ENCODE data around the gene NUDT16.

The NUDT16 gene

GRCh38 chr3:131387796-131388489 lies 6.4 kb downstream of the NUDT16 start:
- Histone ChIP-seq H3K4me1 (ENCODE audit: control insufficient read depth, insufficient read depth, low read length) (no peaks in the 10 kb centered on the region), H3K36me3 (ENCODE audit: control insufficient read depth, insufficient read depth, low read length) (peaks cover 25% of the 10 kb centered on the region), H3K27me3 (ENCODE audit: control insufficient read depth, insufficient read depth, low read length) (no peaks in the 10 kb centered on the region), H3K4me3 (ENCODE audit: low read depth, low read length) (no peak overlapping the region), H3K9ac (ENCODE audit: low read depth, low read length) (no peak overlapping the region), H3K9me3 (ENCODE audit: control insufficient read depth, insufficient read depth, low read length) (no peaks in the 10 kb centered on the region), H3K27ac (ENCODE audit: low read depth, low read length) (no peak overlapping the region)

GRCh38 chr3:131388490-131388799 lies 6.9 kb downstream of the NUDT16 start:
- no peak overlapping the region for H3K9ac ChIP-seq (ENCODE audit: low read depth, low read length)
- H3K4me3 ChIP-seq (ENCODE audit: low read depth, low read length), result no peak overlapping the region
- H3K27me3 ChIP-seq (ENCODE audit: control insufficient read depth, insufficient read depth, low read length), result no peaks in the 10 kb centered on the region
- no peaks in the 10 kb centered on the region for H3K4me1 ChIP-seq (ENCODE audit: control insufficient read depth, insufficient read depth, low read length)
- H3K27ac ChIP-seq (ENCODE audit: low read depth, low read length), result no peak overlapping the region
- H3K9me3 ChIP-seq (ENCODE audit: control insufficient read depth, insufficient read depth, low read length), result no peaks in the 10 kb centered on the region
- peaks cover 21% of the 10 kb centered on the region for H3K36me3 ChIP-seq (ENCODE audit: control insufficient read depth, insufficient read depth, low read length)

DNA sequence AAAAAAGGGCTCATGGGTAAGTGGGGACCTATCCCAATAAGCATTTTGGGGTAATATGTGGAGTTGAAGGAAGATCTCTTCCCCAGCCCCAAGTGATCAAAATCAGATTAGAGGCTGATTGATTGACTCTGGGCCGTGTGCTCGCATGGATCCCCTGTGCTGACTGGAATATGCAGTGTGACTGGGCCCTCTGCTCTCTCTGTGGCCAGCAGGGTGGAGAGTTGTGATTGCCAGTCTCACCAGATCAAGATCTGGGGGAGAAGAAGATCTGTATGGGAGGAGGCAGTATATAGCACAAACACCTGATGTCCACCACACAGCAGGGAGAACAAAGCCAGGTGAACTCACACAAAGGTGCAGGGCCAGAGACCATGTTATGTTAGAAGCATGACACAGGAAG lies 8.8 kb downstream of the NUDT16 start:
- Histone ChIP-seq H3K27me3 (ENCODE audit: control insufficient read depth, insufficient read depth, low read length) (no peaks in the 10 kb centered on the region), H3K36me3 (ENCODE audit: control insufficient read depth, insufficient read depth, low read length) (peaks cover 11% of the 10 kb centered on the region), H3K9ac (ENCODE audit: low read depth, low read length) (no peak overlapping the region), H3K4me3 (ENCODE audit: low read depth, low read length) (no peak overlapping the region), H3K4me1 (ENCODE audit: control insufficient read depth, insufficient read depth, low read length) (no peaks in the 10 kb centered on the region), H3K9me3 (ENCODE audit: control insufficient read depth, insufficient read depth, low read length) (no peaks in the 10 kb centered on the region), H3K27ac (ENCODE audit: low read depth, low read length) (no peak overlapping the region)

DNA sequence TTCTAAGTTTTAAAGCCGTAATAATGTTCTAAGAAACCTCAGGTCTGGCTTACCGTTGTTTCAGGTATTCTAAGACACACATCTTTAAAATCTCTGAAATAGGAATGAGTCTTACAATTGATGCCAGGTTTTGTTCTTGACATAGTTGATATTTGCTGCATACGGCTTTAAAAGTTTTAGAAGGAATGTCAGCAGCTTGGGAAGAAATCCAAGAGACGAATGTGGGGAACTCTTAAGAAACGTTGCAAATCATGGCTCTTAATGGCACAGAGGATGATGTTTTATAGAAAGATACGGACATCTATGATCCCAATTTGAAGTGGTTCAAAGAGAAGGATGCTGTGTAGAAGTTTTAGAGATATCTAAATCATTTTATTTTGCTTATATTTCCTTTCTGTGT lies 11.5 kb downstream of the NUDT16 start:
- Histone ChIP-seq H3K27me3 (ENCODE audit: control insufficient read depth, insufficient read depth, low read length) (no peaks in the 10 kb centered on the region), H3K27ac (ENCODE audit: low read depth, low read length) (no peak overlapping the region), H3K36me3 (ENCODE audit: control insufficient read depth, insufficient read depth, low read length) (no peaks in the 10 kb centered on the region), H3K4me3 (ENCODE audit: low read depth, low read length) (no peak overlapping the region), H3K9ac (ENCODE audit: low read depth, low read length) (no peak overlapping the region), H3K9me3 (ENCODE audit: control insufficient read depth, insufficient read depth, low read length) (no peaks in the 10 kb centered on the region), H3K4me1 (ENCODE audit: control insufficient read depth, insufficient read depth, low read length) (no peaks in the 10 kb centered on the region)

GRCh38 chr3:131393868-131394267 lies 12.3 kb downstream of the NUDT16 start:
- no peak overlapping the region for H3K4me3 ChIP-seq (ENCODE audit: low read depth, low read length)

GRCh38 chr3:131394400-131394799 lies 12.8 kb downstream of the NUDT16 start:
- Histone ChIP-seq H3K9ac (ENCODE audit: low read depth, low read length) (no peak overlapping the region), H3K4me3 (ENCODE audit: low read depth, low read length) (no peak overlapping the region), H3K27me3 (ENCODE audit: control insufficient read depth, insufficient read depth, low read length) (no peaks in the 10 kb centered on the region), H3K4me1 (ENCODE audit: control insufficient read depth, insufficient read depth, low read length) (no peaks in the 10 kb centered on the region), H3K9me3 (ENCODE audit: control insufficient read depth, insufficient read depth, low read length) (no peaks in the 10 kb centered on the region), H3K36me3 (ENCODE audit: control insufficient read depth, insufficient read depth, low read length) (no peaks in the 10 kb centered on the region), H3K27ac (ENCODE audit: low read depth, low read length) (no peak overlapping the region)

More at GRCh38 chr3:131393868-131394267, 12.3 kb downstream of the NUDT16 start:
- H3K9me3 ChIP-seq (ENCODE audit: control insufficient read depth, insufficient read depth, low read length), result no peaks in the 10 kb centered on the region
- no peaks in the 10 kb centered on the region for H3K36me3 ChIP-seq (ENCODE audit: control insufficient read depth, insufficient read depth, low read length)
- no peak overlapping the region for H3K27ac ChIP-seq (ENCODE audit: low read depth, low read length)
- no peaks in the 10 kb centered on the region for H3K4me1 ChIP-seq (ENCODE audit: control insufficient read depth, insufficient read depth, low read length)
- H3K9ac ChIP-seq (ENCODE audit: low read depth, low read length), result no peak overlapping the region
- no peaks in the 10 kb centered on the region for H3K27me3 ChIP-seq (ENCODE audit: control insufficient read depth, insufficient read depth, low read length)

GRCh38 chr3:131396170-131396569 lies 14.6 kb downstream of the NUDT16 start:
- Histone ChIP-seq H3K27ac (ENCODE audit: low read depth, low read length) (no peak overlapping the region), H3K9me3 (ENCODE audit: control insufficient read depth, insufficient read depth, low read length) (no peaks in the 10 kb centered on the region), H3K4me3 (ENCODE audit: low read depth, low read length) (no peak overlapping the region), H3K9ac (ENCODE audit: low read depth, low read length) (no peak overlapping the region), H3K27me3 (ENCODE audit: control insufficient read depth, insufficient read depth, low read length) (no peaks in the 10 kb centered on the region), H3K4me1 (ENCODE audit: control insufficient read depth, insufficient read depth, low read length) (no peaks in the 10 kb centered on the region), H3K36me3 (ENCODE audit: control insufficient read depth, insufficient read depth, low read length) (no peaks in the 10 kb centered on the region)

GRCh38 chr3:131397889-131398288 lies 16.3 kb downstream of the NUDT16 start:
- Histone ChIP-seq H3K4me1 (ENCODE audit: control insufficient read depth, insufficient read depth, low read length) (no peaks in the 10 kb centered on the region), H3K27ac (ENCODE audit: low read depth, low read length) (no peak overlapping the region), H3K4me3 (ENCODE audit: low read depth, low read length) (no peak overlapping the region), H3K27me3 (ENCODE audit: control insufficient read depth, insufficient read depth, low read length) (no peaks in the 10 kb centered on the region), H3K36me3 (ENCODE audit: control insufficient read depth, insufficient read depth, low read length) (no peaks in the 10 kb centered on the region), H3K9me3 (ENCODE audit: control insufficient read depth, insufficient read depth, low read length) (no peaks in the 10 kb centered on the region), H3K9ac (ENCODE audit: low read depth, low read length) (no peak overlapping the region)

DNA sequence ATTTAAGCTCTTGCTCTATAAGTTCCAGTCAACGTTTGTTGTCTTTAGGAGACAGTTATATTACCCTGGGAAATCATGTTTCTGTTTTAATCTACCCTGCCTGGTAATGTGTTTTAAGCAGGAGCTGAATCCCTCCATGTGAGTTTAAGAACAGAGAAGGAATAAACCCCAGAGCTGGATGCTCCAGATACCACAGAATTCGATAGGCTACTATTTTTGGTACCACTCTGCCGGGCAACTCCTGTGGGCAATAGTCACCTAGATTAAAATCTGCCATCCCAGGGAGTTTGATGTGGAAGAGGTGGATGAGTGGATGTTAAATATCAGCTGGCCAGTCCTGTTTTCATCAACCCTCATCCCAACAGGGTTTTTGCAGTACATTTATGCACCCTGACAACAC lies 20.4 kb downstream of the NUDT16 start:
- Histone ChIP-seq H3K4me3 (ENCODE audit: low read depth, low read length) (no peak overlapping the region), H3K9ac (ENCODE audit: low read depth, low read length) (no peak overlapping the region), H3K4me1 (ENCODE audit: control insufficient read depth, insufficient read depth, low read length) (no peaks in the 10 kb centered on the region), H3K9me3 (ENCODE audit: control insufficient read depth, insufficient read depth, low read length) (no peaks in the 10 kb centered on the region), H3K27me3 (ENCODE audit: control insufficient read depth, insufficient read depth, low read length) (no peaks in the 10 kb centered on the region), H3K36me3 (ENCODE audit: control insufficient read depth, insufficient read depth, low read length) (no peaks in the 10 kb centered on the region), H3K27ac (ENCODE audit: low read depth, low read length) (no peak overlapping the region)

DNA sequence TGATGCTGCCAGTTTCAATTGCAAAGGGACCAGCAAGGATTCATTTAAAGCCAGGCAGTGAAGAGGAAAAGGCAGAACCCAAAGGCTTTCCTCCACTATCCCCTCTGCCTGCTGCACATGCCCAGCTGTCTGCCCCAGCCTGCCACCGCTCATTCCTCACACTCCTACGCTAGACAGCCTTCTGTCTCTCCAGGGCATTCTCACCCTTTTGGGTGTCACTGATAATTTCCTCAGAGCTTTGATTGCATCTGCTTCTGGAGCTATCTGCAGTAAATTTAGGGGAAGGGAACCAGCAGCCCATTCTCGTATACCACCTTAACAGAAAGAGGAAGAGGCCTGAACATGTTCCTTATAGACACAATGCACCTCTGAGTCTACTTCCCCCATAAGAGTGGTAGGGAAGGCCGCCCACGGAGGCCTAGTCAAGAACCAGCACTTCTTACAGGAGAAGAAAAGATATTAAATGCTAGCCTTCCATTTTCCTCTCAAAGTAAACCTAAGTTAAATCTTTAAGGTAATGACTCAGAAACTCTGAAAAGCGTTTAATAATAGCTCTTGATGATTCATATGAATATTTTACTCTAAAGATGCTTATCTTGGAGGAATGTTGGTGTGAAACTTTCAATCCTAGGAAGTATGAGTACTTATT lies 20.9 kb downstream of the NUDT16 start:
- H3K36me3 ChIP-seq (ENCODE audit: control insufficient read depth, insufficient read depth, low read length), result no peaks in the 10 kb centered on the region
- no peak overlapping the region for H3K4me3 ChIP-seq (ENCODE audit: low read depth, low read length)
- no peak overlapping the region for H3K9ac ChIP-seq (ENCODE audit: low read depth, low read length)
- no peak overlapping the region for H3K27ac ChIP-seq (ENCODE audit: low read depth, low read length)
- H3K9me3 ChIP-seq (ENCODE audit: control insufficient read depth, insufficient read depth, low read length), result no peaks in the 10 kb centered on the region
- H3K4me1 ChIP-seq (ENCODE audit: control insufficient read depth, insufficient read depth, low read length), result no peaks in the 10 kb centered on the region
- no peaks in the 10 kb centered on the region for H3K27me3 ChIP-seq (ENCODE audit: control insufficient read depth, insufficient read depth, low read length)

- Histone ChIP-seq H3K9ac (ENCODE audit: low read depth, low read length) (no peak overlapping the region), H3K27me3 (ENCODE audit: control insufficient read depth, insufficient read depth, low read length) (no peaks in the 10 kb centered on the region), H3K36me3 (ENCODE audit: control insufficient read depth, insufficient read depth, low read length) (no peaks in the 10 kb centered on the region), H3K4me1 (ENCODE audit: control insufficient read depth, insufficient read depth, low read length) (no peaks in the 10 kb centered on the region), H3K4me3 (ENCODE audit: low read depth, low read length) (no peak overlapping the region), H3K27ac (ENCODE audit: low read depth, low read length) (no peak overlapping the region), H3K9me3 (ENCODE audit: control insufficient read depth, insufficient read depth, low read length) (no peaks in the 10 kb centered on the region)
These were observed 21.8 kb downstream of the NUDT16 start for GRCh38 chr3:131403216-131403895.
